Upper lobe of right lung (tissue), 1 donor: ENCODE measurements around the gene TMEM184B. TPM values are rescaled to one million over a fixed set of nuclear protein-coding genes. Genes with fewer than 3 reads are reported as not detected.
A peak's percentile ranks its signal among the peaks of the same experiment; 100 is the strongest.

Experiments
- ATAC-seq: fragments of 200-7000 bp; cut with Tn5 transposase; one replicate; pipeline ENCODE4 v1.9.1; 2020; ENCODE audit warnings: mild to moderate bottlenecking, moderate library complexity
- DNase-seq: peaks from one replicate; pipeline ENCODE4 v3.0.0-alpha.2; 2020
- H3K27ac ChIP-seq: fragments of 200-600 bp; one replicate; pipeline ENCODE4 v1.8.0; 2022
- H3K27me3 ChIP-seq: fragments of 200-600 bp; one replicate; pipeline ENCODE4 v1.8.0; 2022; ENCODE audit warnings: mild to moderate bottlenecking
- H3K36me3 ChIP-seq: fragments of 200-600 bp; one replicate; pipeline ENCODE4 v1.8.0; 2022
- H3K4me1 ChIP-seq: fragments of 200-600 bp; one replicate; pipeline ENCODE4 v1.8.0; 2022
- H3K4me3 ChIP-seq: fragments of 200-600 bp; one replicate; pipeline ENCODE4 v1.8.0; 2022; ENCODE audit warnings: mild to moderate bottlenecking
- H3K9me3 ChIP-seq: fragments of 200-600 bp; one replicate; pipeline ENCODE4 v1.8.0; 2022
- intact Hi-C: fragments of 100-400 bp; cut with DNase I; formaldehyde crosslinking; loops from one replicate; pipeline ENCODE4 v1.11.0; 2022
- total RNA-seq: library from RNA; stranded (reverse); fragmentation: NEBNext Ultra II Directional; extraction: Animal tissue kit (Norgen Biotek cat#: 25700); gene quantifications from one replicate; pipeline ENCODE4 v1.2.1, GENCODE V29; 2021
- TF ChIP-seq, protein P1 (sequence below): fragments of 200-600 bp; IDR thresholded peaks from one replicate; pipeline ENCODE4 v1.8.0; 2022; ENCODE audit warnings: antibody characterized with exemption
- donor health status: DM: no; HTN: yes; CAD: no; lungs with severe emphysema.

TMEM184B gene
- total RNA-seq, 1 donor from 2014 or later, result 79.2 TPM

DNA sequence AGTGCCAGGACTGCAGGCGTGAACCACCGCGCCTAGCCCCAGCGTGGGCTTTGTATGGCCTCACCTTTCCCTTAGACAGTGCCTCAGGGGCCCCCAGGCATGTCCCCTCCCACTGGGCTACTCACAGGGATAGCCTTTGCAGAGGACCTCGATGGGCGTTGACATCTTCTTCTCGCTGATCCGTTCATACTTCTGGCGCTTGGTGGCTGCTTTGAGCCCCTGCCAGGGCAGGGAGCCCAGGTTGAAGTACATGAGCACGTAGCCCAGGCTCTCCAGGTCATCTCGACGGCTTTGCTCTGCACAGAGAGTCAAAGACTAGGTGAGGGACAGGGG is 26.9 kb upstream of the TMEM184B start:
- ATAC-seq (no peak), DNase-seq (no peak)
- Histone ChIP-seq H3K36me3 (peaks cover 92% of the 10 kb centered on the region), H3K4me1 (peaks cover 14% of the 10 kb centered on the region), H3K4me3 (no peak overlapping the region), H3K9me3 (no peaks in the 10 kb centered on the region), H3K27ac (no peak overlapping the region), H3K27me3 (no peaks in the 10 kb centered on the region)
- intact Hi-C loops, result no loop called here
- TF ChIP-seq, protein P1, sequence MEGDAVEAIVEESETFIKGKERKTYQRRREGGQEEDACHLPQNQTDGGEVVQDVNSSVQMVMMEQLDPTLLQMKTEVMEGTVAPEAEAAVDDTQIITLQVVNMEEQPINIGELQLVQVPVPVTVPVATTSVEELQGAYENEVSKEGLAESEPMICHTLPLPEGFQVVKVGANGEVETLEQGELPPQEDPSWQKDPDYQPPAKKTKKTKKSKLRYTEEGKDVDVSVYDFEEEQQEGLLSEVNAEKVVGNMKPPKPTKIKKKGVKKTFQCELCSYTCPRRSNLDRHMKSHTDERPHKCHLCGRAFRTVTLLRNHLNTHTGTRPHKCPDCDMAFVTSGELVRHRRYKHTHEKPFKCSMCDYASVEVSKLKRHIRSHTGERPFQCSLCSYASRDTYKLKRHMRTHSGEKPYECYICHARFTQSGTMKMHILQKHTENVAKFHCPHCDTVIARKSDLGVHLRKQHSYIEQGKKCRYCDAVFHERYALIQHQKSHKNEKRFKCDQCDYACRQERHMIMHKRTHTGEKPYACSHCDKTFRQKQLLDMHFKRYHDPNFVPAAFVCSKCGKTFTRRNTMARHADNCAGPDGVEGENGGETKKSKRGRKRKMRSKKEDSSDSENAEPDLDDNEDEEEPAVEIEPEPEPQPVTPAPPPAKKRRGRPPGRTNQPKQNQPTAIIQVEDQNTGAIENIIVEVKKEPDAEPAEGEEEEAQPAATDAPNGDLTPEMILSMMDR, result no peak

GRCh38 chr22:38298312-38299005 is 25.6 kb upstream of the TMEM184B start:
- peak; percentile 29 for ATAC-seq
- Histone ChIP-seq H3K36me3 (peaks cover 98% of the 10 kb centered on the region), H3K4me3 (no peak overlapping the region), H3K4me1 (peaks cover 2% of the 10 kb centered on the region), H3K9me3 (no peaks in the 10 kb centered on the region), H3K27me3 (no peaks in the 10 kb centered on the region), H3K27ac (no peak overlapping the region)
- TF ChIP-seq, protein P1, result peak; percentile 40
- intact Hi-C loops, result no loop called here
- DNase-seq, result no peak

- Histone ChIP-seq H3K4me3 (no peak overlapping the region), H3K27me3 (no peaks in the 10 kb centered on the region), H3K27ac (no peak overlapping the region), H3K4me1 (no peaks in the 10 kb centered on the region), H3K9me3 (no peaks in the 10 kb centered on the region), H3K36me3 (peaks cover 97% of the 10 kb centered on the region)
- no peak for DNase-seq
- ATAC-seq, result no peak
- TF ChIP-seq, protein P1, result no peak
- intact Hi-C loops, result no loop called here
Measured at GRCh38 chr22:38296372-38296771, 23.6 kb upstream of the TMEM184B start.

- H3K4me1 ChIP-seq, result no peaks in the 10 kb centered on the region
- ATAC-seq, result no peak
- H3K27ac ChIP-seq, result no peak overlapping the region
- H3K9me3 ChIP-seq, result no peaks in the 10 kb centered on the region
- intact Hi-C loops, result no loop called here
- DNase-seq, result no peak
- peaks cover 91% of the 10 kb centered on the region for H3K36me3 ChIP-seq
- TF ChIP-seq, protein P1, result no peak
- no peak overlapping the region for H3K4me3 ChIP-seq
- H3K27me3 ChIP-seq, result no peaks in the 10 kb centered on the region
Measured at GRCh38 chr22:38295863-38296262, 23.1 kb upstream of the TMEM184B start.

- H3K27ac ChIP-seq, result no peak overlapping the region
- no peak for DNase-seq
- TF ChIP-seq, protein P1, result no peak
- no peaks in the 10 kb centered on the region for H3K9me3 ChIP-seq
- no peak overlapping the region for H3K4me3 ChIP-seq
- H3K36me3 ChIP-seq, result peaks cover 86% of the 10 kb centered on the region
- H3K4me1 ChIP-seq, result no peaks in the 10 kb centered on the region
- ATAC-seq, result no peak
- no peaks in the 10 kb centered on the region for H3K27me3 ChIP-seq
- intact Hi-C loops, result no loop called here
Measured at GRCh38 chr22:38295339-38295738, 22.5 kb upstream of the TMEM184B start.

DNA sequence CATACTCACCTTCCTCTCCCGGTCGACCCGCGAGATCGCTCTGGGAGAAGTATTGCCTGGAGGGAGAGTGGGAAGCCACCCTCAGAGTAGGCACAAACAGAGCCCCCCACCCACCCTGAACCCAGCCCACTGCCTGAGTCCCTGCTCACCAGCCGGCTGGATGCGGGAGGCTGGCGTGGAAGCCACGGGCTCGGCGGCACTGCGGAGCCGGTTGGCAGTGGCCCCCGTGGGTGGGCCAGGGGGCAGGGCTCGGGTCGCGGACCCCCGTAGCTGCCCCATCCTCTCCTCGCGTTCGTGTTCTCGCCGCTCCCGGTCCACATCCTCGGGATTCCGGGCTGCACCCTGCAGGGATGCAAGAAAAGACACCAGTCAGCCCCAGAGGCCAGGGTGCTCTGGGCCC is 21.4 kb upstream of the TMEM184B start:
- Histone ChIP-seq H3K9me3 (no peaks in the 10 kb centered on the region), H3K27ac (no peak overlapping the region), H3K27me3 (no peaks in the 10 kb centered on the region), H3K4me3 (no peak overlapping the region), H3K36me3 (peaks cover 75% of the 10 kb centered on the region), H3K4me1 (no peaks in the 10 kb centered on the region)
- intact Hi-C loops, result no loop called here
- ATAC-seq, result no peak
- TF ChIP-seq, protein P1, result no peak
- DNase-seq, result no peak
